Measurements from ENCODE around the gene CCDC150.

DNA sequence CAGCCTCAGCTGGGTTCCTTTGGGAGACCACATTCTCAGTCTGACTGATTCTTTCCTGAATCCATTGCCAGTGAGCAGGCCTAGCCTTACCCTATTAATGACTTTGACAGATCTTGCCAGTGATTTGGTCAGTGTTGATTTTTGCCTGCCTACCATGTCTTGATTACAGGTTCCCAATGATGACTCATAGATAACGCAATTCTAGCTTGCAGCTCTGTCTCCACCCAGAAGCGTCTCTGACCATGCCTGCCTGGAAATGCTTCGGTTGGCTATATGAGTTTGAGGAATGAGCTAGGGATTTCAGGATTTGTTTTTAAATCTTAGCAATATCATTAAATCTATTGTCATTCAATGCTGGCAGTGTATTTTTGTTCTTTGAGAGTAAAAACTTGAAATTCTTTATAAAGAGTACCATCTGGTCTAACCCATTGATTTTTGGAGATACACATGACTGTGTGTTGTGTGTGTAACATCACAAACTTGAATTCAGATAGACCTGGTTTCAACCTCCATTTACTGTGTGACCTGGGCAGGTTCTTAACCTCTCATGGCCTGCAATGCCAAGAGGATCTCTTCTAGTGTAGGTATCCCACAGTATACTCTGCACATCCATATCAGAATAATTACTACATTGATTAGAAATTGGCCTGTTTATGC is 57.0 kb downstream of the CCDC150 start:
- TF ChIP-seq POLR2AphosphoS5 (IDR thresholded peaks at IDR 0.05; ENCODE audit: low read depth, low read length) (no peak), POLR2A (IDR thresholded peaks at IDR 0.05; ENCODE audit: low read depth, low read length) (no peak)

All from GM12892 (cell line).